Neural progenitor cell (in vitro differentiated cells): Measurements from ENCODE around the gene RAP1GDS1. TPM values are rescaled to one million over a fixed set of nuclear protein-coding genes. Genes with fewer than 3 reads are reported as not detected.
"Not testable (repeated sequence)": the region's sequence is repeated elsewhere in the genome, so short reads cannot be mapped to it uniquely, and the experiment has no call there.

Source experiments
- DNase-seq: peaks from one replicate; pipeline ENCODE4 v3.0.0-alpha.2; 2016; ENCODE audit warnings: low spot score
- H2AFZ ChIP-seq: fragments of 200-600 bp; sonication (generic); replicated peaks from 2 replicates; pipeline ENCODE4 v1.6.1; 2016; ENCODE audit warnings: antibody characterized with exemption
- H3F3A ChIP-seq: fragments of 200-600 bp; sonication (generic); 2 replicates; pipeline ENCODE4 v1.6.1; 2016; ENCODE audit warnings: antibody characterized with exemption, low read depth
- H3K27ac ChIP-seq: fragments of 200-600 bp; sonication (generic); 2 replicates; pipeline ENCODE4 v1.5.1; 2016; ENCODE audit warnings: mild to moderate bottlenecking
- H3K27me3 ChIP-seq: fragments of 200-600 bp; sonication (generic); 2 replicates; pipeline ENCODE4 v1.6.1; 2016; ENCODE audit warnings: mild to moderate bottlenecking, moderate library complexity
- H3K36me3 ChIP-seq: fragments of 200-600 bp; sonication (generic); 2 replicates; pipeline ENCODE4 v1.5.1; 2016
- H3K4me1 ChIP-seq: fragments of 200-600 bp; sonication (generic); 2 replicates; pipeline ENCODE4 v1.6.1; 2016; ENCODE audit warnings: mixed run types
- H3K4me2 ChIP-seq: fragments of 200-600 bp; sonication (generic); 2 replicates; pipeline ENCODE4 v1.6.1; 2016
- H3K4me3 ChIP-seq: fragments of 200-600 bp; sonication (generic); 2 replicates; pipeline ENCODE4 v1.5.1; 2016
- H3K79me2 ChIP-seq: fragments of 200-600 bp; sonication (generic); 2 replicates; pipeline ENCODE4 v1.6.1; 2016; ENCODE audit warnings: low read depth
- H3K9ac ChIP-seq: fragments of 200-600 bp; sonication (generic); 2 replicates; pipeline ENCODE4 v1.6.1; 2016
- H3K9me3 ChIP-seq: fragments of 200-600 bp; sonication (generic); 2 replicates; pipeline ENCODE4 v1.5.1; 2016; ENCODE audit warnings: low read depth
- H4K20me1 ChIP-seq: fragments of 200-600 bp; sonication (generic); 2 replicates; pipeline ENCODE4 v1.6.1; 2016; ENCODE audit warnings: low read depth
- H3K27ac Mint-ChIP-seq: 3 replicates; pipeline ENCODE4 v1.8.0; 2021; ENCODE audit warnings: mixed read lengths
- H3K27me3 Mint-ChIP-seq: 2 replicates; pipeline ENCODE4 v1.8.0; 2022; ENCODE audit warnings: low read depth, mild to moderate bottlenecking, inconsistent platforms, moderate library complexity, mixed read lengths; ENCODE audit not compliant: insufficient read depth
- H3K36me3 Mint-ChIP-seq: 3 replicates; pipeline ENCODE4 v1.8.0; 2021; ENCODE audit warnings: mixed read lengths
- H3K4me1 Mint-ChIP-seq: 3 replicates; pipeline ENCODE4 v1.8.0; 2021; ENCODE audit warnings: mixed read lengths
- H3K4me3 Mint-ChIP-seq: 3 replicates; pipeline ENCODE4 v1.8.0; 2021; ENCODE audit warnings: mild to moderate bottlenecking, moderate library complexity, mixed read lengths
- H3K9me3 Mint-ChIP-seq: 3 replicates; pipeline ENCODE4 v1.8.0; 2020; ENCODE audit warnings: mixed read lengths
- EZH2 ChIP-seq: fragments of 200-600 bp; sonication (generic); IDR thresholded peaks from 2 replicates; pipeline ENCODE4 v1.6.1; 2017; ENCODE audit warnings: antibody characterized with exemption, mild to moderate bottlenecking, moderate library complexity
- EZH2phosphoT487 ChIP-seq: fragments of 200-600 bp; sonication (generic); IDR thresholded peaks from 2 replicates; pipeline ENCODE4 v1.6.1; 2017; ENCODE audit warnings: antibody characterized with exemption
- total RNA-seq: library from RNA; depleted of rRNA; stranded (reverse); fragments of >200 nt; gene quantifications from 2 replicates; pipeline ENCODE4 v1.2.3, GENCODE V29; 2015; ENCODE audit warnings: low replicate concordance
- TF ChIP-seq, protein P1 (sequence below): fragments of 200-600 bp; sonication (generic); IDR thresholded peaks from 2 replicates; pipeline ENCODE4 v1.5.1; 2017; ENCODE audit warnings: antibody characterized with exemption, mild to moderate bottlenecking

RAP1GDS1 gene
- total RNA-seq, 1 donor from 2014 or later, result 65.1 TPM

DNA sequence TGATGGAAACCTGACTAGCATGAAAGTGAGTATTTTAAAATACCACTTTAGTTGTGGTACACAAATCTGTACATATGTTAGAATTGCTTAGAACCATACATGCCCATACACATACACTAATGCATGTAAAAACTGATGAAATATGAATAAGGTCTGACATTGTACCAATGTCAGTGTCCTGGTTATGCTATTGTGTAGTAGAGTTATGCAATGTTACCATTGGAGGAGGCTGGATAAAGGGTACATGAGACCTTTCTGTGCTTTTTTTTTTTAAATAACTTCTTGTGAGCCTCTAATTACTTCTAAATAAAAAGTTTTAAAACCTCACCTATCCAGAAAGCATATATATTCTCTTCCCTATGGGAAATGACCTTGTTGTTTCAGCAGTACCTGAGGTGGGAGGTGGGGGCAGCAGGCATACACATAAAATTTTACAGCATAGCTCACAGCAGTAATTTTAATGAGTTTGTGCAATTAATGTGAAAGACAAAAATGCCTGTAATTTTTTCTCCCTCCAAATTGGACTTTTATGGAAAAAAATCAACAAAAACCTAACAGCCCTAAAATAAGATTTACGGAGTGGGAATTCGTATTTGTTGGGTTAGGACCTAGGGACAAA lies 97.6 kb downstream of the RAP1GDS1 start:
- H3K79me2 ChIP-seq, result no peaks in the 10 kb centered on the region
- H2AFZ ChIP-seq, result no peak overlapping the region
- no peak overlapping the region for H3K27ac ChIP-seq
- no peaks in the 10 kb centered on the region for H3K4me1 ChIP-seq
- H3K4me2 ChIP-seq, result no peak overlapping the region
- H3K4me1 Mint-ChIP-seq, result no peaks in the 10 kb centered on the region
- H3K4me3 Mint-ChIP-seq, result no peak overlapping the region
- TF ChIP-seq, protein P1, sequence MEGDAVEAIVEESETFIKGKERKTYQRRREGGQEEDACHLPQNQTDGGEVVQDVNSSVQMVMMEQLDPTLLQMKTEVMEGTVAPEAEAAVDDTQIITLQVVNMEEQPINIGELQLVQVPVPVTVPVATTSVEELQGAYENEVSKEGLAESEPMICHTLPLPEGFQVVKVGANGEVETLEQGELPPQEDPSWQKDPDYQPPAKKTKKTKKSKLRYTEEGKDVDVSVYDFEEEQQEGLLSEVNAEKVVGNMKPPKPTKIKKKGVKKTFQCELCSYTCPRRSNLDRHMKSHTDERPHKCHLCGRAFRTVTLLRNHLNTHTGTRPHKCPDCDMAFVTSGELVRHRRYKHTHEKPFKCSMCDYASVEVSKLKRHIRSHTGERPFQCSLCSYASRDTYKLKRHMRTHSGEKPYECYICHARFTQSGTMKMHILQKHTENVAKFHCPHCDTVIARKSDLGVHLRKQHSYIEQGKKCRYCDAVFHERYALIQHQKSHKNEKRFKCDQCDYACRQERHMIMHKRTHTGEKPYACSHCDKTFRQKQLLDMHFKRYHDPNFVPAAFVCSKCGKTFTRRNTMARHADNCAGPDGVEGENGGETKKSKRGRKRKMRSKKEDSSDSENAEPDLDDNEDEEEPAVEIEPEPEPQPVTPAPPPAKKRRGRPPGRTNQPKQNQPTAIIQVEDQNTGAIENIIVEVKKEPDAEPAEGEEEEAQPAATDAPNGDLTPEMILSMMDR, result no peak
- TF ChIP-seq EZH2phosphoT487 (no peak), EZH2 (no peak)
- H3K36me3 Mint-ChIP-seq, result peaks cover 3% of the 10 kb centered on the region
- H3F3A ChIP-seq, result no peaks in the 10 kb centered on the region
- no peak overlapping the region for H3K27ac Mint-ChIP-seq
- H3K27me3 ChIP-seq, result no peaks in the 10 kb centered on the region
- no peak for DNase-seq
- H3K9ac ChIP-seq, result no peak overlapping the region
- H4K20me1 ChIP-seq, result no peaks in the 10 kb centered on the region
- H3K36me3 ChIP-seq, result no peaks in the 10 kb centered on the region
- H3K9me3 ChIP-seq, result no peaks in the 10 kb centered on the region
- H3K9me3 Mint-ChIP-seq, result no peaks in the 10 kb centered on the region
- no peaks in the 10 kb centered on the region for H3K27me3 Mint-ChIP-seq
- no peak overlapping the region for H3K4me3 ChIP-seq

DNA sequence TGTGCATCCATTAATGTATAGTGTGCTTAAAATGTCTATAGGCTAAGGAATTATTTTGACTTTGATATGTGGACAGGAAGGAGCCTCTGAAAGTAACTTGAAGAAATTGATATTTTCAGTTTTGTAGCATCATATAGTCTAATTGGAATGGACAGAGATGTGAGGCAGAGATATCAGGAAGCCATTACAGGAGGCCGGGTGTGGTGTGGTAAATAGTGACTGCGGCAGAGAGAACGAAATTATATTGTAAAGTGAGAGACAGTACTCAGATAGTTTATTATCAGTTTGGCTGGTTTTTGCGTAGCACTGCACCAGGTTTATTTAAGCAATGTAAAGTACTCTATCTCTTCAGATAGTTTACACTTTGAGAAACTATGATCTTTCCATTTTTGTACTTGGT lies 98.5 kb downstream of the RAP1GDS1 start:
- Mint-ChIP-seq H3K36me3 (peaks cover 3% of the 10 kb centered on the region), H3K4me1 (no peaks in the 10 kb centered on the region), H3K4me3 (no peak overlapping the region), H3K27me3 (no peaks in the 10 kb centered on the region), H3K27ac (no peak overlapping the region), H3K9me3 (no peaks in the 10 kb centered on the region)
- no peaks in the 10 kb centered on the region for H3K27me3 ChIP-seq
- no peaks in the 10 kb centered on the region for H4K20me1 ChIP-seq
- H3K4me2 ChIP-seq, result no peak overlapping the region
- no peak overlapping the region for H3K9ac ChIP-seq
- no peak overlapping the region for H3K27ac ChIP-seq
- no peaks in the 10 kb centered on the region for H3K4me1 ChIP-seq
- no peaks in the 10 kb centered on the region for H3K9me3 ChIP-seq
- H3F3A ChIP-seq, result no peaks in the 10 kb centered on the region
- no peak overlapping the region for H2AFZ ChIP-seq
- no peaks in the 10 kb centered on the region for H3K36me3 ChIP-seq
- no peak for DNase-seq
- TF ChIP-seq EZH2phosphoT487 (no peak), EZH2 (no peak)
- TF ChIP-seq, protein P1, result no peak
- H3K79me2 ChIP-seq, result no peaks in the 10 kb centered on the region
- no peak overlapping the region for H3K4me3 ChIP-seq

DNA sequence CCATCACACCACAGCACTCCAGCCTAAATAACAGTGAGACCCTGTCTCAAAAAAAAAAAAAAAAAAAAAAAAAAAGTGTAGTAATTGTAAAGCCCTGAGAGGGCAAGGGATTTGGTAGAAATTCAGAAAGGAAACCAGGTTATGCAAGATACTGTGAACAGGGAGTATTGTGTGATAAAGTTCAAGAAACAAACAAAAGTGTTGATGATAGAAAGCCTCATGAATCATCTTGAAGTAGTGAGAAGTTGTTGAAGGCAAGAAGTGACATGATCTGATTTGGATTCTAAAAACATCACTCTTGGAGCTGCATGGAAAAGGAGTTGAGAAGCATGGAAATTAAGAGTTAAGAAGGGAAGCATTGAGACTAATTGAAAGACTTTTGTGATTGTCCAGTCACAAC lies 102.2 kb downstream of the RAP1GDS1 start:
- no peaks in the 10 kb centered on the region for H4K20me1 ChIP-seq
- Mint-ChIP-seq H3K4me1 (no peaks in the 10 kb centered on the region), H3K27ac (no peak overlapping the region), H3K27me3 (no peaks in the 10 kb centered on the region), H3K9me3 (peaks cover 21% of the 10 kb centered on the region), H3K36me3 (peaks cover 20% of the 10 kb centered on the region), H3K4me3 (no peak overlapping the region)
- H3K9me3 ChIP-seq, result no peaks in the 10 kb centered on the region
- no peaks in the 10 kb centered on the region for H3K4me1 ChIP-seq
- H3K9ac ChIP-seq, result no peak overlapping the region
- TF ChIP-seq, protein P1, result no peak
- TF ChIP-seq EZH2 (no peak), EZH2phosphoT487 (no peak)
- DNase-seq, result no peak
- H3K4me3 ChIP-seq, result no peak overlapping the region
- H3K36me3 ChIP-seq, result no peaks in the 10 kb centered on the region
- H3K79me2 ChIP-seq, result no peaks in the 10 kb centered on the region
- no peak overlapping the region for H3K4me2 ChIP-seq
- H3F3A ChIP-seq, result no peaks in the 10 kb centered on the region
- H3K27ac ChIP-seq, result no peak overlapping the region
- no peaks in the 10 kb centered on the region for H3K27me3 ChIP-seq
- no peak overlapping the region for H2AFZ ChIP-seq

DNA sequence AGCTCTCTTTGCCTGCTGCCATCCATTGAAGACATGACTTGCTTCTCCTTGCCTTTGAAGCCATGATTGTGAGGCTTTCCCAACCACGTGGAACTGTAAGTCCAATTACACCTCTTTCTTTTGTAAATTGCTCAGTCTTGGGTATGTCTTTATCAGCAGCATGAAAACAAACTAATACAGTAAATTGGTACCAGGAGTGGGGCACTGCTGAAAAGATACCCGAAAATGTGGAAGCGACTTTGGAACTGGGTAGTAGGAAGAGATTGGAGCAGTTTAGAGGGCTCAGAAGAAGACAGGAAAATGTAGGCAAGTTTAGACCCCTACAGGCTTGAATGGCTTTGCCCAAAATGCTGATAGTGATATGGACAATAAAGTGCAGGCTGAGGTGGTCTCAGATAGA lies 105.1 kb downstream of the RAP1GDS1 start:
- H3K27me3 Mint-ChIP-seq, H3K4me1 ChIP-seq, H3K27me3 ChIP-seq, H3K4me3 ChIP-seq, H3K27ac Mint-ChIP-seq, DNase-seq, H3K79me2 ChIP-seq, H3F3A ChIP-seq, H3K4me3 Mint-ChIP-seq, H3K36me3 ChIP-seq, H4K20me1 ChIP-seq, H3K4me2 ChIP-seq, H3K27ac ChIP-seq, H2AFZ ChIP-seq, H3K9me3 ChIP-seq, H3K9ac ChIP-seq, H3K4me1 Mint-ChIP-seq: not testable (repeated sequence)
- Mint-ChIP-seq H3K9me3 (peaks cover 25% of the 10 kb centered on the region), H3K36me3 (peaks cover 32% of the 10 kb centered on the region)

DNA sequence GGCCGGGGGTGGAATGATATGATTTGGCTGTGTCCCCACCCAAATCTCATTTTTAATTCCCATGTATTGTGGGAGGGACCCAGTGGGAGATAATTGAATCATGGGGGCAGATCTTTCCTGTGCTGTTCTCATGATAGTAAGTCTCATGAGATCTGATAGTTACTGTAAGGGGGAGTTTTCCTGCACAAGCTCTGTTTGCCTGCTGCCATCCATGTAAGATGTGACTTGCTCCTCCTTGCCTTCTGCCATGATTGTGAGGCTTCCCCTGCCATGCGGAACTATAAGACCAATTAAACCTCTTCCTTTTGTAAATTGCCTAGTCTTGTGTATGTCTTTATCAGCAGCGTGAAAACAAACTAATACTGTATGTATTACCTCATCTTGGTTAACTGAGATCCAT lies 106.8 kb downstream of the RAP1GDS1 start:
- H3K4me3 ChIP-seq, H2AFZ ChIP-seq, DNase-seq, H3K27ac ChIP-seq, H3K4me1 ChIP-seq, H3K9ac ChIP-seq, H3K36me3 ChIP-seq, H3K79me2 ChIP-seq, H3F3A ChIP-seq, H3K4me1 Mint-ChIP-seq, H3K27ac Mint-ChIP-seq, H3K27me3 Mint-ChIP-seq, H3K9me3 ChIP-seq, H3K27me3 ChIP-seq, H3K4me2 ChIP-seq, H4K20me1 ChIP-seq, H3K4me3 Mint-ChIP-seq: not testable (repeated sequence)
- peaks cover 25% of the 10 kb centered on the region for H3K9me3 Mint-ChIP-seq
- peaks cover 32% of the 10 kb centered on the region for H3K36me3 Mint-ChIP-seq
